CD4-positive, CD25-positive, alpha-beta regulatory T cell (primary cell): ENCODE data around the gene DNAI4. TPM values are rescaled to one million over a fixed set of nuclear protein-coding genes. Genes with fewer than 3 reads are reported as not detected.

Experiments
- ATAC-seq, 2 donors: fragments of 150-1000 bp; cut with Tn5 transposase; one replicate each; pipeline ENCODE4 v1.10.0; 2021; ENCODE audit warnings: low read depth in 2 of 2, moderate number of reproducible peaks in 2 of 2, moderate library complexity in 1 of 2
- DNase-seq, 3 donors: peaks; one replicate each; pipeline versions ENCODE4 v3.0.0 to v3.0.0-alpha.2; 2012 to 2022; ENCODE audit warnings: mixed read lengths in 1 of 3
- H3K27ac ChIP-seq: one replicate; pipeline ENCODE4 v1.7.0; 2013; ENCODE audit warnings: mild to moderate bottlenecking, low read length; ENCODE audit not compliant: insufficient read depth, poor library complexity, severe bottlenecking
- H3K27me3 ChIP-seq: one replicate; pipeline ENCODE4 v1.7.0; 2013; ENCODE audit warnings: low read length; ENCODE audit not compliant: control insufficient read depth, insufficient read depth
- H3K36me3 ChIP-seq: one replicate; pipeline ENCODE4 v1.7.0; 2013; ENCODE audit warnings: mild to moderate bottlenecking, low read length, moderate library complexity; ENCODE audit not compliant: control insufficient read depth, insufficient read depth
- H3K4me1 ChIP-seq: 2 replicates; pipeline ENCODE4 v1.7.0; 2013; ENCODE audit warnings: mild to moderate bottlenecking, low read length; ENCODE audit not compliant: insufficient read depth, control insufficient read depth, poor library complexity, severe bottlenecking
- H3K4me3 ChIP-seq: one replicate; pipeline ENCODE4 v1.7.0; 2013; ENCODE audit warnings: low read depth, mild to moderate bottlenecking, low read length, moderate library complexity
- H3K9me3 ChIP-seq, 2 experiments: 1 replicate in 1 of 2; 2 replicates in 1 of 2; pipeline ENCODE4 v1.7.0; 2013; ENCODE audit warnings: low read length in 2 of 2, mild to moderate bottlenecking in 1 of 2, moderate library complexity in 1 of 2; ENCODE audit not compliant: control insufficient read depth in 2 of 2
- H3K27ac Mint-ChIP-seq, 3 donors: one replicate each; pipeline ENCODE4 v1.8.0; 2020 to 2022; ENCODE audit warnings: mild to moderate bottlenecking in 3 of 3, mixed read lengths in 3 of 3, moderate library complexity in 2 of 3
- H3K27me3 Mint-ChIP-seq: one replicate; pipeline ENCODE4 v1.8.0; 2022; ENCODE audit warnings: mild to moderate bottlenecking, mixed read lengths
- H3K36me3 Mint-ChIP-seq: one replicate; pipeline ENCODE4 v1.8.0; 2020; ENCODE audit warnings: mixed read lengths
- H3K4me1 Mint-ChIP-seq, 4 donors: one replicate each; pipeline ENCODE4 v1.8.0; 2020 to 2022; ENCODE audit warnings: mixed read lengths in 4 of 4, mild to moderate bottlenecking in 1 of 4
- H3K4me3 Mint-ChIP-seq, 4 donors: one replicate each; pipeline ENCODE4 v1.8.0; 2020 to 2022; ENCODE audit warnings: mild to moderate bottlenecking in 4 of 4, mixed read lengths in 4 of 4, moderate library complexity in 3 of 4
- H3K9me3 Mint-ChIP-seq, 7 donors: one replicate each; pipeline ENCODE4 v1.8.0; 2020 to 2022; ENCODE audit warnings: mixed read lengths in 7 of 7, mild to moderate bottlenecking in 3 of 7, moderate library complexity in 2 of 7
- polyA plus RNA-seq, 4 donors: library from polyadenylated mRNA; unstranded; fragments of 300-500 nt; fragmentation: Illumina TruSeq; gene quantifications; one replicate each; pipeline ENCODE4 v1.2.3, GENCODE V29; 2021
- total RNA-seq: library from RNA; stranded (reverse); gene quantifications from one replicate; pipeline ENCODE4 v1.2.3, GENCODE V29; 2022

Gene DNAI4
- total and polyA plus RNA-seq, 5 donors from 2014 or later: 0.45 to 3.2 (median 2.0) TPM

GRCh38 chr1:66927528-66927927 is 2.9 kb upstream of the DNAI4 start:
- Histone ChIP-seq H3K4me3 (no peak overlapping the region), H3K27me3 (no peaks in the 10 kb centered on the region), H3K36me3 (no peaks in the 10 kb centered on the region), H3K27ac (no peak overlapping the region), H3K9me3 (no peaks in the 10 kb centered on the region), H3K4me1 (peaks cover 41% of the 10 kb centered on the region)
- DNase-seq (no peak), ATAC-seq (no peak)
- Mint-ChIP-seq H3K4me1 (peaks cover 46 to 66% (median 54%) of the 10 kb centered on the region in 4 donors), H3K27me3 (peaks cover 10% of the 10 kb centered on the region), H3K4me3 (peak overlapping the region in 1 of 4 donors; percentile 98), H3K9me3 (no peaks in the 10 kb centered on the region), H3K36me3 (no peaks in the 10 kb centered on the region), H3K27ac (no peak overlapping the region)

- Mint-ChIP-seq H3K36me3 (no peaks in the 10 kb centered on the region), H3K4me3 (peak overlapping the region; percentile 95 to 99 (median 98)), H3K9me3 (no peaks in the 10 kb centered on the region), H3K27ac (peak overlapping the region; percentile 48 to 97 (median 95)), H3K4me1 (peaks cover 39 to 62% (median 52%) of the 10 kb centered on the region in 4 donors), H3K27me3 (peaks cover 10% of the 10 kb centered on the region)
- no peaks in the 10 kb centered on the region for H3K9me3 ChIP-seq
- peak overlapping the region; percentile 91 for H3K4me3 ChIP-seq
- no peaks in the 10 kb centered on the region for H3K36me3 ChIP-seq
- peak overlapping the region; percentile 95 for H3K27ac ChIP-seq
- no peaks in the 10 kb centered on the region for H3K27me3 ChIP-seq
- ATAC-seq: no peak
- peaks cover 36% of the 10 kb centered on the region for H3K4me1 ChIP-seq
- no peak for DNase-seq
Observed at GRCh38 chr1:66925944-66926343, 1.3 kb upstream of the DNAI4 start.

GRCh38 chr1:66925558-66925910 is 878 bp upstream of the DNAI4 start:
- peaks cover 36% of the 10 kb centered on the region for H3K4me1 ChIP-seq
- peak overlapping the region; percentile 95 to 99 (median 98) for H3K4me3 Mint-ChIP-seq
- H3K27ac Mint-ChIP-seq: peak overlapping the region; percentile 90 to 97 (median 95)
- peaks cover 10% of the 10 kb centered on the region for H3K27me3 Mint-ChIP-seq
- no peaks in the 10 kb centered on the region for H3K27me3 ChIP-seq
- no peaks in the 10 kb centered on the region for H3K9me3 Mint-ChIP-seq
- no peak for DNase-seq
- no peaks in the 10 kb centered on the region for H3K36me3 Mint-ChIP-seq
- peak overlapping the region; percentile 91 for H3K4me3 ChIP-seq
- peaks cover 41 to 62% (median 54%) of the 10 kb centered on the region in 4 donors for H3K4me1 Mint-ChIP-seq
- peak overlapping the region; percentile 95 for H3K27ac ChIP-seq
- no peaks in the 10 kb centered on the region for H3K9me3 ChIP-seq
- no peak for ATAC-seq
- no peaks in the 10 kb centered on the region for H3K36me3 ChIP-seq

- no peak overlapping the region for H3K27ac Mint-ChIP-seq
- Histone ChIP-seq H3K4me3 (no peak overlapping the region), H3K27me3 (no peaks in the 10 kb centered on the region), H3K36me3 (no peaks in the 10 kb centered on the region), H3K27ac (no peak overlapping the region), H3K9me3 (peaks cover 0 to 3% of the 10 kb centered on the region in 2 experiments), H3K4me1 (peaks cover 13% of the 10 kb centered on the region)
- H3K36me3 Mint-ChIP-seq: peaks cover 4% of the 10 kb centered on the region
- peaks cover 18 to 36% (median 26%) of the 10 kb centered on the region in 4 donors for H3K4me1 Mint-ChIP-seq
- peak overlapping the region in 1 of 4 donors; percentile 50 for H3K4me3 Mint-ChIP-seq
- peaks cover 0 to 6% (median 2%) of the 10 kb centered on the region in 7 donors for H3K9me3 Mint-ChIP-seq
- ATAC-seq: no peak
- peaks cover 10% of the 10 kb centered on the region for H3K27me3 Mint-ChIP-seq
- no peak for DNase-seq
Observed at GRCh38 chr1:66920543-66920942, 4.1 kb downstream of the DNAI4 start.

GRCh38 chr1:66919828-66920227 is 4.8 kb downstream of the DNAI4 start:
- H3K27me3 Mint-ChIP-seq: peaks cover 4% of the 10 kb centered on the region
- H3K4me3 ChIP-seq: no peak overlapping the region
- ATAC-seq: no peak
- no peak for DNase-seq
- H3K9me3 ChIP-seq: peaks cover 0 to 3% of the 10 kb centered on the region in 2 experiments
- no peak overlapping the region for H3K27ac Mint-ChIP-seq
- peaks cover 11% of the 10 kb centered on the region for H3K4me1 ChIP-seq
- no peaks in the 10 kb centered on the region for H3K27me3 ChIP-seq
- peaks cover 17 to 29% (median 22%) of the 10 kb centered on the region in 4 donors for H3K4me1 Mint-ChIP-seq
- no peak overlapping the region for H3K27ac ChIP-seq
- H3K4me3 Mint-ChIP-seq: no peak overlapping the region
- H3K36me3 ChIP-seq: no peaks in the 10 kb centered on the region
- H3K36me3 Mint-ChIP-seq: peaks cover 4% of the 10 kb centered on the region
- peaks cover 0 to 6% (median 2%) of the 10 kb centered on the region in 7 donors for H3K9me3 Mint-ChIP-seq

GRCh38 chr1:66919063-66919462 is 5.6 kb downstream of the DNAI4 start:
- H3K27ac Mint-ChIP-seq: peak overlapping the region in 1 of 3 donors; percentile 93
- no peaks in the 10 kb centered on the region for H3K27me3 Mint-ChIP-seq
- Histone ChIP-seq H3K36me3 (no peaks in the 10 kb centered on the region), H3K9me3 (peaks cover 0 to 3% of the 10 kb centered on the region in 2 experiments), H3K27ac (no peak overlapping the region), H3K4me1 (peaks cover 7% of the 10 kb centered on the region), H3K4me3 (no peak overlapping the region), H3K27me3 (no peaks in the 10 kb centered on the region)
- no peak for ATAC-seq
- H3K9me3 Mint-ChIP-seq: peaks cover 0 to 6% (median 2%) of the 10 kb centered on the region in 7 donors
- DNase-seq: no peak
- H3K4me1 Mint-ChIP-seq: peaks cover 9 to 21% (median 19%) of the 10 kb centered on the region in 4 donors
- no peak overlapping the region for H3K4me3 Mint-ChIP-seq
- peaks cover 4% of the 10 kb centered on the region for H3K36me3 Mint-ChIP-seq

GRCh38 chr1:66917476-66917875 is 7.2 kb downstream of the DNAI4 start:
- Histone ChIP-seq H3K36me3 (no peaks in the 10 kb centered on the region), H3K9me3 (peaks cover 0 to 3% of the 10 kb centered on the region in 2 experiments), H3K27ac (no peak overlapping the region), H3K4me3 (no peak overlapping the region), H3K4me1 (no peaks in the 10 kb centered on the region), H3K27me3 (no peaks in the 10 kb centered on the region)
- H3K9me3 Mint-ChIP-seq: peaks cover 0 to 6% (median 2%) of the 10 kb centered on the region in 7 donors
- no peak for ATAC-seq
- peak overlapping the region in 1 of 4 donors; percentile 4 for H3K4me3 Mint-ChIP-seq
- H3K4me1 Mint-ChIP-seq: peaks cover 4 to 7% (median 6%) of the 10 kb centered on the region in 4 donors
- DNase-seq: no peak
- no peaks in the 10 kb centered on the region for H3K27me3 Mint-ChIP-seq
- H3K36me3 Mint-ChIP-seq: peaks cover 4% of the 10 kb centered on the region
- H3K27ac Mint-ChIP-seq: no peak overlapping the region

GRCh38 chr1:66916320-66916719 is 8.3 kb downstream of the DNAI4 start:
- H3K4me1 Mint-ChIP-seq: peaks cover 0 to 4% (median 3%) of the 10 kb centered on the region in 4 donors

More at GRCh38 chr1:66916320-66916719, 8.3 kb downstream of the DNAI4 start:
- Histone ChIP-seq H3K9me3 (peaks cover 0 to 3% of the 10 kb centered on the region in 2 experiments), H3K27ac (no peak overlapping the region), H3K4me1 (no peaks in the 10 kb centered on the region), H3K36me3 (no peaks in the 10 kb centered on the region), H3K4me3 (no peak overlapping the region), H3K27me3 (no peaks in the 10 kb centered on the region)
- ATAC-seq: no peak
- no peak for DNase-seq
- H3K4me3 Mint-ChIP-seq: no peak overlapping the region
- peaks cover 0 to 6% (median 2%) of the 10 kb centered on the region in 7 donors for H3K9me3 Mint-ChIP-seq
- H3K36me3 Mint-ChIP-seq: peaks cover 4% of the 10 kb centered on the region
- no peaks in the 10 kb centered on the region for H3K27me3 Mint-ChIP-seq
- no peak overlapping the region for H3K27ac Mint-ChIP-seq
